ENCODE data around the gene SIGLEC6. TPM values are rescaled to one million over a fixed set of nuclear protein-coding genes. Genes with fewer than 3 reads are reported as not detected.

SIGLEC6 gene
- total RNA-seq, 6 donors from 2014 or later = 7.2 to 7.9 (median 7.8) TPM; not detected in 3

GRCh38 chr19:51488491-51488890 lies 43.0 kb downstream of the SIGLEC6 start:
- H3K9me3 ChIP-seq = no peaks in the 10 kb centered on the region
- no peak overlapping the region for H3K27ac ChIP-seq
- no peaks in the 10 kb centered on the region for H3K36me3 ChIP-seq
- TF ChIP-seq POLR2A (IDR thresholded peaks at IDR 0.05) = no peak
- TF ChIP-seq POLR2AphosphoS5 (IDR thresholded peaks at IDR 0.05) = no peak
- TF ChIP-seq CTCF (IDR thresholded peaks at IDR 0.05) = no peak
- no peak for TF ChIP-seq EP300 (IDR thresholded peaks at IDR 0.05)
- H3K4me1 ChIP-seq = no peaks in the 10 kb centered on the region
- no peak overlapping the region for H3K4me3 ChIP-seq
- WGBS, 2 donors = 65 to 85% methylated on average over 3 of the region's 3 CpGs
- DNase-seq = no peak
- no peak for ATAC-seq (ENCODE audit: low FRiP score in 2 of 2)
- no peaks in the 10 kb centered on the region for H3K27me3 ChIP-seq

- ATAC-seq (ENCODE audit: low FRiP score in 2 of 2) (no peak), DNase-seq (no peak)
- Histone ChIP-seq H3K27ac (no peak overlapping the region), H3K27me3 (no peaks in the 10 kb centered on the region), H3K36me3 (no peaks in the 10 kb centered on the region), H3K4me1 (no peaks in the 10 kb centered on the region), H3K4me3 (no peak overlapping the region), H3K9me3 (no peaks in the 10 kb centered on the region)
- no peak for TF ChIP-seq POLR2AphosphoS5 (IDR thresholded peaks at IDR 0.05)
- no peak for TF ChIP-seq POLR2A (IDR thresholded peaks at IDR 0.05)
- TF ChIP-seq EP300 (IDR thresholded peaks at IDR 0.05) = no peak
- no peak for TF ChIP-seq CTCF (IDR thresholded peaks at IDR 0.05)
- WGBS, 2 donors = 81 to 87% methylated on average over 4 to 5 of the region's 5 CpGs
Measured at GRCh38 chr19:51485960-51486660, 45.4 kb downstream of the SIGLEC6 start.

GRCh38 chr19:51480590-51480989 lies 50.9 kb downstream of the SIGLEC6 start:
- ATAC-seq (ENCODE audit: low FRiP score in 2 of 2) = peak in 1 of 2 donors; percentile 16
- DNase-seq = no peak
- no peak overlapping the region for H3K27ac ChIP-seq
- WGBS, 2 donors = 39 to 44% methylated on average over 8 of the region's 8 CpGs
- H3K4me1 ChIP-seq = no peaks in the 10 kb centered on the region
- TF ChIP-seq POLR2A (IDR thresholded peaks at IDR 0.05) (no peak), CTCF (IDR thresholded peaks at IDR 0.05) (no peak), EP300 (IDR thresholded peaks at IDR 0.05) (no peak), POLR2AphosphoS5 (IDR thresholded peaks at IDR 0.05) (no peak)
- no peak overlapping the region for H3K4me3 ChIP-seq
- H3K9me3 ChIP-seq = no peaks in the 10 kb centered on the region
- no peaks in the 10 kb centered on the region for H3K27me3 ChIP-seq
- no peaks in the 10 kb centered on the region for H3K36me3 ChIP-seq

- no peaks in the 10 kb centered on the region for H3K9me3 ChIP-seq
- H3K27me3 ChIP-seq = no peaks in the 10 kb centered on the region
- no peaks in the 10 kb centered on the region for H3K36me3 ChIP-seq
- ATAC-seq (ENCODE audit: low FRiP score in 2 of 2) (no peak), DNase-seq (no peak)
- TF ChIP-seq EP300 (IDR thresholded peaks at IDR 0.05) (no peak), POLR2A (IDR thresholded peaks at IDR 0.05) (no peak), POLR2AphosphoS5 (IDR thresholded peaks at IDR 0.05) (no peak), CTCF (IDR thresholded peaks at IDR 0.05) (no peak)
- H3K27ac ChIP-seq = no peak overlapping the region
- H3K4me3 ChIP-seq = no peak overlapping the region
- no peaks in the 10 kb centered on the region for H3K4me1 ChIP-seq
- 78 to 80% methylated on average over 12 of the region's 12 CpGs for WGBS, 2 donors
Measured at GRCh38 chr19:51479531-51480331, 51.7 kb downstream of the SIGLEC6 start.

All from upper lobe of left lung (tissue), 6 donors.